Stimulated activated CD4-positive, alpha-beta T cell treated with anti-CD3 and anti-CD28 coated beads, Interleukin-1b, Interleukin-23, amount 100 ng/mL, for 4 hours (primary cell): ENCODE measurements around the gene ZNF823.
"Not testable (repeated sequence)": the region's sequence is repeated elsewhere in the genome, so short reads cannot be mapped to it uniquely, and the experiment has no call there.

Source experiments
- DNase-seq, 2 donors: peaks; one replicate each; pipeline ENCODE4 v3.0.0-alpha.2; 2020; ENCODE audit warnings: low read depth in 2 of 2

Gene ZNF823

DNA sequence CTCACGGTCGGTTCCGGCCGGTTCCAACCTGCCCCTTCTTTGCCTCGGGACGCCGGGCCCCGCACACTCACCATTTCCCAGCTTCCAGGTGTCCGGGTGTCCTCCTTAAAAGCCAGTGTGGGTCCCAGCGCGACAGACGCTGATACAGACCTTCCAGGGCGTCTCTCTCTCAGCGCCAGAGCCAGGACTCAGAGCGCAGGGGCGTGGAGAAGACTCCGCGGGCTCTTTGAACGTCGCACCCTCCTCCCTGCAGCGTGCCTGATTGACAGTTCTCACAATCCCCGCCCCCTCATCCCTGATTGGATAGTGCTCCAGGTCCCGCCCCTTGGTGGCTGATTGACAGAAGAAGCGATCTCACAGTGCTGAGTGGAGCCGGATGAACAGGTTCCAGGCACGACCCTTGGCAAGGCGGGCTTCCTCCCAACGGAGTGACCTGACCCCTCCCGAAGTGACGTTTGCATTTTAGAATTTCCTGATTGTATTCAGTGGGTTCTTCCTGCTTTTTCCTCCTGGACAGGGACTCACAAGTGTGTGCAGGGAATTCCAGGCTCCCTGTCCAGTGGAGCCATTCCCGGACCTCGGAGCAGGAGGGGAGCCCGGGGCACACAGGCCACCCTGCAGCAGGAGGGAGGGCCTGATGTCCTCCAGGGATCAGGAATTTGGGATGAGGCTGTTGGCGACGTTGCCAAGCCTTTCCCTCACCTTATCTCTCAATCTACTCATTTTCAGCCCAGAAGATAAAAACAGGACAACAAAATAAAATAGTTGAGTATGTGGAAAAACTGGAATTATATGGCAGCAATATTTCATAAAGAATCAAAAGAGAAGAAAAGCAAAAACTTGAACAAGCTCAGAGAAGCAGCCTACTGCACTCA is at the start of gene ZNF823:
TSS of gene ZNF823 (minus strand) at position 201 of the 875 bp plus-strand sequence. CDS start at position 74, 127 bp downstream.
- peak; percentile 93 for DNase-seq

DNA sequence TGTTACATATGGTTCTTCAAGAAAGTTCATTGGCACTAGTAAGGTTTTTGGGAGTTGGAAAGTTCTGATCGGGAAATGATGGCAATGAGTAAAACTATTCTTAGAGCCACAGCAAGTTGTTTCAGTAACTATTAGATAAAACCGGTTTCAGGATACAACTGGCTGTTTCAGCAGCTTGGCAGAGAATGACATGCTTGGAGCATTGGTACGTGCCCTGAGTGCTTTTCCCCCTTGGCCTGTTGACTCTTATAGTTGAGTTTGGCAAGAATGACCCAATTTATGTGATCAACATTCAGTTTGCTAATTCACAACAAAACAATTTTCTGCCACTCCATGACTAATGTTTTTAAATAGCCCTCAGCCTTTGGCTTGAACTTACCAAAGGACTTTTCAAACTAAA is 48.8 kb upstream of the ZNF823 start:
- no peak for DNase-seq

DNA sequence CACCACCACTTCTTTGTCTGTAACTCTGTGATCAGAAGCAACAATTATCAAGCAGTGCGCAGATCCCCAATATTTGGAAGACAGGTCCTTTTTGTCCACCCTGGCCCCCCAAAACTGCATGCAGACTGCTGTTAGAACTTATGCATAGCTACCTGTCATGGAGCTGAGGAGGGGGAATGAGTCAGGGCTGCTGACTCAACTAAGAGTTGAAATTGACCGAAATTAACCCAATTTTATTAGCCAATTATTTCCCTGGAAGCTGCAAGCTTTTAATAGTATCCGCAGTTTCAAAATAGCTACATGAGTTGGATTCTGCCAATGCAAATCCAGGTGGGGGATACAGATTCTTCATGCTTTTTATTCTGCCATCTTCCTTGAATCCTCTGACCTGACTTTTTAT is 45.6 kb upstream of the ZNF823 start:
- no peak for DNase-seq

DNA sequence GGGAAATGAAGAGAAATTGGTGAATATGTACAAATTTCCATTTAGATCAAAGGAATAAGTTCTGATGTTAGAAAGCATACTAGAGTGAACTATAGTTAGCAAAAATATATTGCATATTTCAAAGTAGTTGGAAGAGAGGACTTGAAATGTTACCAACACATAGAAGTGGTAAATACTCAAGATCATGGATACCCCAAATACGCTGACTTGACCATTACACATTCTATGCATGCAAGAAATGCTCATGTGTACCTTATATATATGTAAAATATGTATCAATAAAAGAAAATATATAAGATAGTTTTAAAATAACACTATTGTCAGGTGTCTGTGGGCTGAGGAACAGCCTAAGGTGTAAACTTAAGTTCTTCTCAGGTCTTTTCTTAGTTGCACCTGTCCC is 45.0 kb upstream of the ZNF823 start:
- no peak for DNase-seq

DNA sequence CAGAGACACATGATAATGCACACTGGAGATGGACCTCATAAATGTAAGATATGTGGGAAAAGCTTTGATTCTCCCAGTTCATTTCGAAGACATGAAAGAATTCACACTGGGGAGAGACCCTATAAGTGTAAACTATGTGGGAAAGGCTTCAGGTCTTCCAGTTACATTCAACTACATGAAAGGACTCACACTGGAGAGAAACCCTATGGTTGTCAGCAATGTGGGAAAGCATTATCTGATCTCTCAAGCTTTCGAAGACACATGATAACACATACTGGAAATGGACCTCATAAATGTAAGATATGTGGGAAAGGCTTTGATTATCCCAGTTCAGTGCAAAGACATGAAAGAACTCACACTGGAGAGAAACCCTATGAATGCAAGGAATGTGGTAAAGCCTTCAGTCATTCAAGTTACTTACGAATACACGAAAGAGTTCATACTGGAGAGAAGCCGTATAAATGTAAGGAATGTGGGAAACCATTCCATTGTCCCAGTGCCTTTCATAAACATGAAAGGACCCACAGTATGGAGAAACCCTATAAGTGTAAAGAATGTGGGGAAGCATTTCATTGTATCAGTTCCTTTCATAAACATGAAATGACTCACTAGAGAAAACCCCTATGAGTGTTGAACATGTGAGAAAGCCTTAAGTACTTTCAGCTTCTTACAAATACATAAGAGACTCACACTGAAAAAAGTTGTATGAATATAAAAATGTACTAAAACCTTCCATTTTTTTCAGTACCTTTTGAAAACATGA is 42.7 kb upstream of the ZNF823 start:
- DNase-seq, result no peak

DNA sequence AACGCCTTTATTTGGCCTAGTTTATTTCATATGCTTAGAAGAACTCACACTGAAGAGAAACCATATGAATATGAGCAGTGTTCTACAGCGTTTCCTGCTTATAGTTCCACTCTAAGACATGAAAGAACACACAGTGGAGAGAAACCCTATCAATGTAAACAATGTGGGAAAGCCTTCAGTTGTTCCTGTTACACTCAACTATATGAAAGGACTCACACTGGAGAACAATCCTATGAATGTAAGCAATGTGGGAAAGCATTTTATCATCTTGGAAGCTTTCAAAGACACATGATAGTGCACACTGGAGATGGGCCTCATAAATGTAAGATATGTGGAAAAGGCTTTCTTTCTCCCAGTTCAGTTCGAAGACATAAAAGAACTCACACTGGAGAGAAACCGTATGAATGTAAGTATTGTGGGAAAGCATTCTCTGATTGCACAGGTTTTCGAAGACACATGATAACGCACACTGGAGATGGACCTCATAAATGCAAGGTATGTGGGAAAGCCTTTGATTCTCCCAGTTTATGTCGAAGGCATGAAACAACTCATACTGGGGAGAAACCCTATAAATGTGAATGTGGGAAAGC is 41.8 kb upstream of the ZNF823 start:
- DNase-seq, result no peak

DNA sequence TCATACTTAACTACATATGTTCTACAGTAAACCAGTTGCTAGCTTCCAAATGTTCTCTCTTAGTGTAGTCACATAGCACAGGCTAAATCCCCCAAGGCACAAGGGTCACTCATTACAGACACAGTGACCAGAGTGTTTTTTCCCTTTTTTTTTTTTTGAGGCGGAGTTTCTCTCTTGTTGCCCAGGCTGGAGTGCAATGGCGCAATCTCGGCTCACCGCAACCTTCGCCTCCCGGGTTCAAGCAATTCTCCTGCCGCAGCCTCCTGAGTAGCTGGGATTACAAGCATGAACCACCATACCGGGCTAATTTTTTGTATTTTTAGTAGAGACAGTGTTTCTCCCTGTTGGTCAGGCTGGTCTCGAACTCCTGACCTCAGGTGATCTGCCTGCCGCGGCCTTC is 37.9 kb upstream of the ZNF823 start:
- DNase-seq, result not testable (repeated sequence)

DNA sequence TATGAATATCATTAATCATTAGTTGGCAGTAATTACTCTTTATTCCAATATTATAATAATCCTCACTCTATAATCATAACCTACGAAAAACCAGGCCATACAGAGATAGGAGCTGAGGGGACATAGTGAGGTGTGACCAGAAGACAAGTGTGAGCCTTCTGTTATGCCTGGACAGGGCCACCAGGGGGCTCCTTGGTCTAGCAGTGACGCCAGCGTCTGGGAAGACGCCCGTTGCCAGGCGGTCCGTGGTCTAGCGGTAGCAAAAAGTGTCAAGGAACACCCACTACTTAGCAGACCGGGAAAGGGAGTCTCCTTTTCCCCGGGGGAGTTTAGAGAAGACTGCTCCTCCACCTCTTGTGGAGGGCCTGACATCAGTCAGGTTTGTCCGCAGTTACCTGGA is 32.8 kb upstream of the ZNF823 start:
- DNase-seq, result not testable (repeated sequence)

DNA sequence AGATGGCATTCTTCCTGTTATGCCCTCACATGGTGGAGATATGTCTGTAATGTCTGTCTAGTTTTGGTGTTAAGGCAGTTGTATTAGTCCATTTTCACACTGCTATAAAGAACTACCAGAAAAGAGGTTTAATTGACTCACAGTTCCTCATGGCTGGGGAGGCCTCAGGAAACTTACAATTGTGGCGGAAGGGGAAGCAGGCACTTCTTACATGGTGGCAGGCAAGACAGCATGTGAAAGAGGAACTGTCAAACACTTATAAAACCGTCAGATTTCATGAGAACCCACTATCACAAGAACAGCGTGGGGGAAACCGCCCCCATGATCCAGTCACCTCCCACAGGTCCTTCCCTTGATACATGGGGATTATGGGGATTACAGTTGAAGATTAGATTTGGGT is 31.2 kb upstream of the ZNF823 start:
- DNase-seq, result no peak

DNA sequence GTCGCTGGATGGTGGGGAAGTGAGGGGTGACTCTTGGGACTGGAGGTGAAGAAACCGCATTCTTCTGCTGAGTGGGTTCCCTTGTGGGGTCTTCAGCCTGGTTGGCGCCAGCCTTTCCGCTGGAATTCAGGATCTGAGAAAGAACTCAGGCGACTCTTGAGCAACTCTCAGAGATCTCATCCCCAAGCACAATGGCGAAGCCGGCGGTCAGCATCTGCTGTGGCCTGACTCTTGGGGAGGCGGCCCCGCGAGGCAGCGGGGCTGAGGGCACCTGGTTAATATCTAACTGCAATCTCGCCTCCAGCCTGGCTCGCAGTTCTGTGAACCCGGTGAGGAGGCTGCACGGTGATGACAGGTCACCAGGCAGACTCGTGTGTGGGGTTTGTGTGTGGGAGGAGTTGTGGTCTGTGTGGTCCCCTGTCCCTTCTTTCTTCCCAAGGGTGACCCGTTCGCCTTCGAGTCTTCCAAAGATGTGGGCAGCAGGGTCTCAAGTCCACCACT is 28.9 kb upstream of the ZNF823 start:
- DNase-seq, result no peak

DNA sequence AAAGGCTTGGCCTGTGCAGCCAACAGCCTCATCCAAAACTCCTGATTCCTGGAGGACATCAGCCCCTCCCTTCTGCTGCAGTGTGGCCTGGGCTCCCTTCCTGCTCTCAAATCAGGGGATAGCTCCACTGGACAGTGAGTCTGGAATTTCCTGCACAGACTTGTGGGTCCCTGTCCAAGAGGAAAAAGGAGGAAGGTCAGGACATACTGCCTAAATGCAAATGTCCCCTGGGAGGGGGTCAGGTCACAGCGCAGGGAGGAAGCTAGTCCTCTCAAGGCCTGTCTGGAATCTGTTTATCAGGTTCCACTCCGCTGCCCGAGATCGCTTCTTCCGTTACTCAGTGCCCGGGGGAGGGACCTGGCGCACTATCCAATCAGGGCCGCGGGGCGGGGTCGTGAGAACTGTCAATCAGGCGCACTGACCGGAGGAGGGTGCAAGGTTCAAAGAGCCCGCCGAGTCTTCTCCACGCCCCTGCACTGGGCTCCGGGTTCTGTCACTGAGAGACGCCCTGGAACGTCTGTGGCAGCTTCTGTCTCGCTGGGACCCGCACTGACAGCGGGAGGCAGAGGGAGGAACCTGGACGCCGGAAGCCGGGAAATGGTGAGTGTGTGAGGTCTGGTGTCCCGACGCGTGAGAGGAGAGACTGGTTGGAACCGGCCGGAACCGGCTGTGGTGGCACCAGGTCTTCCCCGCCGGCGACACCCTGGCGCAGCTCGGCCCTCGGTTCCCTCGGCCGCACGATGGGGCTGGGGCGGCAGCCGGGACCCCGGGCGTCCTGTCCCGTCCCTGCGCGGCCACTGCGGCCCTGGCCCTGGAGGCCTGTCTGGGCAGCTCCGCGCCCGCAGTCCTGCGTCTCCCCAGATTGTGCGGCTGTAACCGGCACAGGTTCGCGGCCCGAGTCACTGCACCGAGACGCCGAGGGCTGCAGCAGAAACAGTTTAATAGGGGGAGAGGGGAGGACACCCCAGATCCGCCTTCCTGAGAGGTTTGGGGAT is 28.1 kb upstream of the ZNF823 start, which contains the start of gene ZNF441:
TSS of gene ZNF441 (plus strand) at position 404 of the 995 bp plus-strand sequence. CDS start at position 598, 194 bp downstream.
- DNase-seq, result peak; percentile 81 to 93

DNA sequence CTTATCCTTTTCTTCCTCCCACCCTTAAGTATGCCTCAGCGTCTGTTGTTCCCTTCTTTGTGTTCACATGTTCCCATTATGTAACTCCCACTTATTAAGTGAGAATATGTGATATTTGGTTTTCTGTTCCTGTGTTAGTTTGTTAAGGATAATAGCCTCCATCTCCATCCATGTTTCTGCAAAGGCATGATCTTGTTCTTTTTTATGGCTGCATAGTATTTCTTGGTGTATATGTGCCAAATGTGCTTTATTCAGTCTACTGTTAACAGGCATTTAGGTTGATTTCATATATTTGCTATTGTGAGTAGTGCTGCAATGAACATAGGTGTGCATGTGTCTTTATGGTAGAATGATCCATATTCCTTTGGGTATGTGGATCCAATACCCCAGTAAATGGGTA is 24.9 kb upstream of the ZNF823 start:
- no peak for DNase-seq

DNA sequence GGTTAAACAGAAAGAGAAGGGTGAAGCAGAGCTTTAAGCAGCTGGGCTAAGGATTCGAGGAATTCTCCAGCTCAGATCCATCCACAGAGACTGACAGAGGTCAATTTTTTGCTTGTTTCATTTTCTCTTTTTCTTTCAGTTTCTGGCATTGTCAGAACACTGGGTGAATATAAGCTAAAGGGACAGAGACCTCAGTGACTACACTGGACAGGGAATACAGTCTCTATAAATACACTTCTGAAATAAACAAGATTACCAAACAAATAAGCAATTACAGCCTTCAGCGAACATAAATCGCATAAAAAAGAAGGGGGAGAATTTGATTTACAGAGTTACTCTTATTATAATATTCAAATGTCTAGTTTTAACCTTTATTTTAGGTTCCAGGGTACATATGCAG is 24.4 kb upstream of the ZNF823 start:
- DNase-seq, result no peak

DNA sequence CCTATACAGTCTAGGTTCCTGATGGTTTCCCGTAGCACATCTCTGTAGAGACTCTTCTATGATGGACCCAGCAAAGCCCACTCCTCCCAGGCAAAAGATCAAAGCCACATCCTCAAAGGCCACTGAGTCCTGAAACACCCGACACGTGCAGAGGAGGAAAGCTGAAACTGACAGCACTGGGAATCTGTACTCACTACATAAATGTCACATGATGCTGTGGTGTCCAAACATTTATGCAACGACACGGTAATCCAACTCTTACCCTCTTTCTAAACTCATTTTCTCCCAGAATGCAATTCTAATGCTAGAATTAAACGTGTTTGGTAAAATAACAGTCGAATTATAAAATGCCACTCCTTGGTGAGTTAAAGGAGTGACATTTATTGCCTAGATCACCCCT is 21.1 kb upstream of the ZNF823 start:
- DNase-seq, result no peak

DNA sequence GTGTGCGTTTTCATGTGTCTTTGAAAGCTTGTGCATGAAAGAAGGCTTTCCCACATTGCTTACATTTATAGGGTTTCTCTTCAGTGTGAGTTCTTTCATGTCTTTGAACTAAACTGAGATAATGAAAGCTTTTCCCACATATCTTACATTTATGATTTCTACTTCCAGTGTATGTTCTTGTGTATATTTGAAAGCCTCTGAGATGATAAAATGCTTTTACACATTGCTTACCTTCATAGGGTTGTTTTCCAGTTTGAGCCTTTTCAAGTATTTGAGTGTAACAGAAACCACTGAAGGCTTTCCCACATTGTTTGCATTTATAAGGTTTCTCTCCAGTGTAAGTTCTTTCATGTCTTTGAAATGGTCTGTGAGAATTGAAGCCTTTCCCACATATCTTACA is 18.2 kb upstream of the ZNF823 start:
- no peak for DNase-seq

DNA sequence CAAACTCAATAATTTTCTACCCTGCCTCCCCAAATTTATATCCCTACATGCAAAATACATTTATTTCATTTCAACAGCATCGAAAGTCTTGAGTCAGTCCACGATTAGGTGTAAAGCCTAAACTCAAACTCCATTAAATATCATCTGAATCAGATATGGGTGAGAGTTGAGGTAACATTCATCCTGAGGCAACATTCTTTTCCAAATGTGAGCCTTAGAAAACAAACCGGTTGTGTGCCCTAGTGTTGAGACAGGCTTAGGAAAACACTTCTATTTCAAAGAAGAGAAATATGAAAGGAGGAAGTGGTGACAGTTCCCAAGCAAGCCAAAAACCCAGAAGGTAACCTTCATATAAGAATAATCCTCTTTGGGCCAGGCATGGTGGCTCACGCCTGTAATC is 15.9 kb upstream of the ZNF823 start:
- no peak for DNase-seq

DNA sequence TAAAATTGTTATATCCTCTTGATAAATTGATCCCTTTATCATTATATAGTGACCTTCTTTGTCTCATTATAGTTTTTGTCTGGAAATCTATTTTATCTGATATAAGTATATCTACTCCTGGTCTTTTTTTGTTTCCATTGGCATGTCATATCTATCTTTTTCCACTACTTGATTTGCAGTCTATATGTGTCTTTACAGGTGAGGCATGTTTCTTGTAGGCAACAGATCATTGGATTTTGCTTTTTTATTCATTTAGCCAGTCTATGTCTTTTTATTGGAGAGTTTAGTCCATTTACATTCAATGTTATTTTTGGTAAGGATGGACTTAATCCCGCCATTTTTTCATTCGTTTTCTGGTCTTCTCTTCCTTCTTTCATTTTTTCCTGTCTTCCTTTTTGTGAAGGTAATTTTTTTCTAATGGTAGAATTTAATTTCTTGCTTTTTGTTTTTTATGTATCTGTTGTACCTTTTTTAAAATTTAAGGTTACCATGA is 13.5 kb upstream of the ZNF823 start:
- DNase-seq, result no peak

DNA sequence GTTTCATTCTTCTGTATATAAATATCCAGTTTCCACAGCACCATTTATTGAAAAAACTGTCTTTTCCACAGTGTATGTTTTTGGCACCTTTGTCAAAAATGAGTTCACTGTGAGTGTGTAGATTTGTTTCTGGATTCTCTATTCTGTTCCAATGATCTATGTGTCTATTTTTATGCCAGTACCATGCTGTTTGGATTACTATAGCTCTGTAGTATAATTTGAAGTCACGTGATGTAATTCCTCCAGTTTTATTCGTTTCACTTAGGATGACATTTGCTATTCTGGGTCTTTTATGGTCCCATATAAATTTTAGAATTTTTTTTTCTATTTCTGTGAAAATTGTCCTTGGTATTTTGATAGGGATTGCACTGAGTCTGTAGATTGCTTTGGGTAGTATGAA is 11.0 kb upstream of the ZNF823 start:
- DNase-seq, result no peak

DNA sequence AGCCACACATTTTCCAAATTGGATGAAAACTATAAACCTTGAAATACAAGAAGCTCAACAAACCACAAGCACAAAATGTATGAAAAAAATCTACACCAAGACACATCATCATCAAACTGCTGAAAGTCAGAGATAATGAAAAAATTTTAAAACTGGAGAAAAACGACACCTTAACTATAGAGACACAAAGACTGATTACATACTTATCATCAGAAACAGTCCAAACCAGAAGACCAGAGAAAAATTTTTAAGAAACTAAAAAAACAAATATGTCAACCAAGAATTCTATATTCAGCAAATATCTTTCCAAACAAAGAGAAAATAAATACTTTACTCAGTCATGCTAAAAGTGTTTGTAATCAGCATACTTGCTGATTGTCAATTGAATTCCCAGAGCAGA is 8.5 kb upstream of the ZNF823 start:
- DNase-seq, result no peak

DNA sequence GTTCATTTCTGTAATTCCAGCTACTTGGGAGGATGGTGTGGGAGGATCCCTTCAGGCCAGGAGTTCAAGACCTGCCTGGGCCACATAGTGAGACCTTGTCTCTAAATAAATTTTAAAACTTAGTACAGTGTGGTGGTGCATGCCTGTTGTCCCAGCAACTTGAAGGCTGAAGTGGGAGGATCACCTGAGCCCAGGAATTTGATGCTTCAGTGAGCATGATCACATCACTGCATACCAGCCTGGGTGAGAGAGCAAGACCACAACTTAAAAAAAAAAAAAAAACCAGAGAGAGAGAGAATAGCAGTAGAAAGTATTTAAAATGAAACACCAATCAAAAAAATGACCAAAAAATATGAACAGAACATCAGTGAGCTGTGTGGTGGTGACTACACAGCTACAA is 7.1 kb upstream of the ZNF823 start:
- no peak for DNase-seq
